ENCODE data around the gene TINAGL1.

GRCh38 chr1:31556481-31557006 is 19.8 kb upstream of the TINAGL1 start:
- TF ChIP-seq EZH2 (IDR thresholded peaks at IDR 0.05): no peak
- TF ChIP-seq POLR2AphosphoS5 (IDR thresholded peaks at IDR 0.05; ENCODE audit: borderline replicate concordance, low read depth, low read length): no peak
